Stimulated activated naive B cell treated with anti-CD40 and anti-IgM and Interleukin-4, amounts not matched to agents 10 μg/mL and 1 μg/mL and 100 μg/mL, for 72 hours (primary cell): ENCODE results near the gene PGK1.
A peak's percentile ranks its signal among the peaks of the same experiment; 100 is the strongest.
"Not testable (repeated sequence)": the region's sequence is repeated elsewhere in the genome, so short reads cannot be mapped to it uniquely, and the experiment has no call there.

Experiments used
- ATAC-seq, 2 donors: fragments of 150-1000 bp; cut with Tn5 transposase; replicated peaks; 2 replicates each; pipeline ENCODE4 v1.10.0; 2021; ENCODE audit warnings: moderate library complexity in 1 of 2
- DNase-seq: peaks from one replicate; pipeline ENCODE4 v3.0.0; 2021
- H3K27ac Mint-ChIP-seq: one replicate; pipeline ENCODE4 v1.8.0; 2022; ENCODE audit warnings: mild to moderate bottlenecking, mixed read lengths
- H3K27me3 Mint-ChIP-seq, 2 donors: one replicate each; pipeline ENCODE4 v1.8.0; 2022; ENCODE audit warnings: mixed read lengths in 2 of 2
- H3K36me3 Mint-ChIP-seq, 2 donors: one replicate each; pipeline ENCODE4 v1.8.0; 2022; ENCODE audit warnings: mixed read lengths in 2 of 2, mild to moderate bottlenecking in 1 of 2
- H3K4me1 Mint-ChIP-seq, 2 donors: one replicate each; pipeline ENCODE4 v1.8.0; 2022; ENCODE audit warnings: mixed read lengths in 2 of 2, mild to moderate bottlenecking in 1 of 2
- H3K4me3 Mint-ChIP-seq, 2 donors: one replicate each; pipeline ENCODE4 v1.8.0; 2022; ENCODE audit warnings: mild to moderate bottlenecking in 2 of 2, mixed read lengths in 2 of 2, moderate library complexity in 1 of 2
- H3K9me3 Mint-ChIP-seq, 2 donors: one replicate each; pipeline ENCODE4 v1.8.0; 2022; ENCODE audit warnings: mixed read lengths in 2 of 2, mild to moderate bottlenecking in 1 of 2

The PGK1 gene

DNA sequence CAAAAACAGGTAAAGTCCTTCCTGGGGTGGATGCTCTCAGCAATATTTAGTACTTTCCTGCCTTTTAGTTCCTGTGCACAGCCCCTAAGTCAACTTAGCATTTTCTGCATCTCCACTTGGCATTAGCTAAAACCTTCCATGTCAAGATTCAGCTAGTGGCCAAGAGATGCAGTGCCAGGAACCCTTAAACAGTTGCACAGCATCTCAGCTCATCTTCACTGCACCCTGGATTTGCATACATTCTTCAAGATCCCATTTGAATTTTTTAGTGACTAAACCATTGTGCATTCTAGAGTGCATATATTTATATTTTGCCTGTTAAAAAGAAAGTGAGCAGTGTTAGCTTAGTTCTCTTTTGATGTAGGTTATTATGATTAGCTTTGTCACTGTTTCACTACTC, 21.7 kb downstream of the PGK1 start:
- not testable (repeated sequence) for H3K9me3 Mint-ChIP-seq, ATAC-seq, DNase-seq, H3K4me3 Mint-ChIP-seq, H3K27me3 Mint-ChIP-seq, H3K27ac Mint-ChIP-seq
- peaks cover 4 to 14% of the 10 kb centered on the region in 2 donors for H3K36me3 Mint-ChIP-seq
- peaks cover 4 to 12% of the 10 kb centered on the region in 2 donors for H3K4me1 Mint-ChIP-seq

DNA sequence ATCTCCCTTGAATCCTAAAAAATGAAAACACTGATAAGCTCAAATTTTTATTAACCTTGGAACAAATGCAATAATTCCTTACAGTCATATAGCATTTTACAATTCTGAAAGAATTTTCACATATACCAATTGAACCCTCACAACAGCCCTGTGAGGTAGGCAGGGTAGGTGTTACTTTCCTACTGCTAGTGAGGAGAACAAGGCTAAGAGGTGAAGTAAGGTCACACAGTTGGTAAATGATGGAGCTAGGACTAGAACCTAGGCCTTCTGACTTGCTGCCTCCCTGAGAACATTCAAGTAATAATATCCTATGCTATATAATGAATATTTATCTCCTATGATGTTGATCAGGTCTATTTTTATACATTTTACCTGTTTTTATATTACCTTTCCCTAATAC, 25.7 kb downstream of the PGK1 start:
- H3K27ac Mint-ChIP-seq: peak overlapping the region; percentile 43
- H3K4me1 Mint-ChIP-seq: peaks cover 2 to 6% of the 10 kb centered on the region in 2 donors
- DNase-seq (no peak), ATAC-seq (no peak)
- H3K9me3 Mint-ChIP-seq: no peaks in the 10 kb centered on the region
- no peaks in the 10 kb centered on the region for H3K27me3 Mint-ChIP-seq
- peaks cover 2 to 11% of the 10 kb centered on the region in 2 donors for H3K36me3 Mint-ChIP-seq
- H3K4me3 Mint-ChIP-seq: no peak overlapping the region

- peaks cover 2 to 11% of the 10 kb centered on the region in 2 donors for H3K36me3 Mint-ChIP-seq
- H3K27ac Mint-ChIP-seq: no peak overlapping the region
- no peaks in the 10 kb centered on the region for H3K27me3 Mint-ChIP-seq
- no peaks in the 10 kb centered on the region for H3K9me3 Mint-ChIP-seq
- DNase-seq (no peak), ATAC-seq (no peak)
- no peak overlapping the region for H3K4me3 Mint-ChIP-seq
- peaks cover 2 to 6% of the 10 kb centered on the region in 2 donors for H3K4me1 Mint-ChIP-seq
Observed at GRCh38 chrX:78130396-78130795, 26.3 kb downstream of the PGK1 start.

DNA sequence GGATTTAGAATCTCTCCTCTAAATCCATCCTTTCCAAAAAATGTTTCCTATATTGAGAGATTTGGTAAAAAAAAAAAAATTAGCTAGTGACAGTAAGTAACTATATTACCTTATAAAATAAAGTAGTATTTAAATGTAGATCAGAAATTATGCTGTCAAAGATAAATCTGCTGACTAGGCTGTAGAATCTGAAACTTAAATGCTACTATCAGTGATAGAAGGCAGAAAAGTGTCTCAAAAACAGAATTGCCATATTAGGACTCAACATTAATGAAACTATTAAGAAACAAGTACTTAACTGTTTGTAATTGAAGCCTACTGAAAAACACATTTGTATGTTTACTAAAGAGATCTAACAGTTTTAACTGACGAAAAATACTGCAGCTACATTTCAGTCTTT, 27.1 kb downstream of the PGK1 start:
- Mint-ChIP-seq H3K4me1 (peaks cover 2 to 6% of the 10 kb centered on the region in 2 donors), H3K27ac (no peak overlapping the region), H3K4me3 (no peak overlapping the region), H3K36me3 (peaks cover 2 to 11% of the 10 kb centered on the region in 2 donors), H3K27me3 (no peaks in the 10 kb centered on the region), H3K9me3 (no peaks in the 10 kb centered on the region)
- ATAC-seq (no peak), DNase-seq (no peak)

DNA sequence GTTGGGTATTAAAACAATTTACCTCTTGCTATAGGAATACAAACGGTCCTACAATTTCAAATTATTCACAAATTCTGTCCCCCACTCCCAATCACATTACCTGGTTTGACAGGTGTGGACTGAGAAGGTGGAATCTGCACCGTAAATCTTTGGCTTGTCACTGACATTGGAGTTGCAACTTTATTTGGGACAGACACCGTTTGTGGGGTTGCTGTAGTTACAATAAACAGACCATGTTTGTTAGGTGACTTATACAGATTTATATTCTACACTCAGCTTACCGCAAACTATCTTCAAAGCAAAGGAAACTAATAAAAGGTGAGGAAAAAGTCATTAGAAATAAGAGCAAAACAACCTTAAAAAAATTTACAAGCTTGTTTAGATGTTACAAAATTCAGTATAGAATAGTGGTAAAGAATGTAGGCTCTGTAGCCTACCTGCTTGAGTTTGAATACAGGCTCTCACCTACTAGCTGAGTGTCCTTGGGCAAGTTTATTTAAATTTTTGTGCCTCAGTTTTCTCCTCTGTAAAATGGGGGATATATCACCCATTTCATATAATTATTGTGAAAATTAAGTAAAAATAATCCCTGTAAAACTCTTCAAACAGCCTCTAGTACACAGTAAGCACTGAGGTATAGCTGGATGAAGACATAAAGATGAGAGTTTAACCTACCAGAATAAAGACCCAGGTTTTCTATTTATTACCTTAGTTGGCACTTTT, 29.4 kb downstream of the PGK1 start:
- Mint-ChIP-seq H3K4me3 (no peak overlapping the region), H3K36me3 (peaks cover 2 to 3% of the 10 kb centered on the region in 2 donors), H3K27me3 (no peaks in the 10 kb centered on the region), H3K27ac (no peak overlapping the region), H3K9me3 (no peaks in the 10 kb centered on the region), H3K4me1 (peaks cover 0 to 2% of the 10 kb centered on the region in 2 donors)
- ATAC-seq (no peak), DNase-seq (no peak)

DNA sequence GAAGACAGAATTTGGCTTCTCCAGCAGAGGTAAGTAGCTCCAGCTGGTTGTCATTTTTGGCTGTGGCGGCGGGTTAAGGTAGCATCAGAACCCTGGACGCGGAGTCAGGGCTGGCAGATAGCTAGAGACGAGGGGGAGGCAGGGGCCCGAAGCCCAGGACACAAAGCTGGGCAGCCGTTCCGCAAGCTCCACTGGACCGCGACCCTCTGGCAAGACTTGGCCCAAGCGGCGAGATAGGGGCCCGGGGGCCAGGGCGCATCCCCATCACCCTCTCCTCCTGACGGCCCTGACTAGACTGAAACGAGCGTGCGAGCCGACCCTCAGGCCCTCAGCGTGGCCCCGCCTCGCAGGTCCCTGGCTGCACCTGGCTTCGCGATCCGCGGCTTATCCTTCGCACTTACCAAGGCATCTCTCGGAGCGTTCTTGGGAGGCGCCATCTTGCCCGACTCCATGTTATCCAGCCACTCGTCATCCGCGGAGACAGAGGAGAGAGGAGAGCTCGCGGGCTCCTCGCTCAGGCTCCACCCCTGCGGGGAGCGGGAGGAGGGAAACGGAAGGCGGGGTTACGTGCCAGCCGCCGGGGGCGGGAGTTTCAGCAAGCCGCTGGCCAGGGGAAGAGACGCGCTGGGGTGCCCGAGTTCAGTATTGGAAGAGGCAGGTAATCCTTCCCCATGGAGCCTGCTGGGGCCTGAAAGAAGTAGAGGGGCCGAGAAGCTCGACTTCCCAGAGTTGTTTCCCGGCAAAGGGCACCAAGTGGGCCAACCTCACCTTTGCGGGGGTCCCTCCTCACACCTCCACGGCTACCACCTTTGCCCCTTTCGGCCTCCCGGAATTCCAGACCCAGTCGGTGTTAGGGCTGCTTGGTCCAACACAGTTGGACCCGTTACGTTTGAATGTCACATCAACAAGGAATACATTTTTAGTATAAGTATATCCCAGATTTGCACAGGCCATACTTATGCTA, 35.4 kb downstream of the PGK1 start, which contains the start of gene TAF9B:
TSS of gene TAF9B (minus strand) at position 491 of the 964 bp plus-strand sequence. CDS start at position 452, 39 bp downstream.
- DNase-seq (peak; percentile 79), ATAC-seq (peak; percentile 97 to 98)
- Mint-ChIP-seq H3K4me1 (peaks cover 2 to 5% of the 10 kb centered on the region in 2 donors), H3K27me3 (no peaks in the 10 kb centered on the region), H3K9me3 (peaks cover 4 to 8% of the 10 kb centered on the region in 2 donors), H3K36me3 (peaks cover 0 to 2% of the 10 kb centered on the region in 2 donors), H3K27ac (peak within 1 kb of the TSS; percentile 94), H3K4me3 (peak within 1 kb of the TSS; percentile 89 to 94)

DNA sequence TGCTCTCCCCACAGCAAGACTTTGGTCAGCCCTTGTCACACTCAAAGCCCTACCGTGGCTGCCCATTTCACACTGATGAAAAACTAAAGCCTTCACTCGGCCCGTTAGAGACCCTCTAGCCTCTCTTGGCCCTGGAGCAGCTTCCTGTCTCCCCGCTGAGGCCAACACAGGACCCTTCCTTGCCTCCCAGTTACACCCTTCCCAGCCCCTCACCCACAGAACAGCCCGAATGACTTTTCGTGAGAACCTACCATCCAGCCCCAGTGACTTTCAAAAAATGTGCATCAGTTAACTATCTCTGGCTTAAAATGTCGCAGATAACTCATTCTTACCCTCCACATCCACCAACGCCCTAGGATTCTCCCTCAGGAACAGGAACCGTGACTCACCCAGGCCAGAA, 36.2 kb downstream of the PGK1 start:
- DNase-seq (no peak), ATAC-seq (no peak)
- Mint-ChIP-seq H3K9me3 (peaks cover 4 to 8% of the 10 kb centered on the region in 2 donors), H3K36me3 (peaks cover 0 to 2% of the 10 kb centered on the region in 2 donors), H3K4me3 (peak overlapping the region; percentile 71 to 89), H3K27ac (peak overlapping the region; percentile 94), H3K4me1 (peaks cover 2 to 5% of the 10 kb centered on the region in 2 donors), H3K27me3 (no peaks in the 10 kb centered on the region)

- DNase-seq, H3K4me3 Mint-ChIP-seq, H3K27ac Mint-ChIP-seq, H3K36me3 Mint-ChIP-seq, ATAC-seq, H3K4me1 Mint-ChIP-seq: not testable (repeated sequence)
- Mint-ChIP-seq H3K27me3 (peaks cover 0 to 11% of the 10 kb centered on the region in 2 donors), H3K9me3 (peaks cover 10 to 18% of the 10 kb centered on the region in 2 donors)
Observed at GRCh38 chrX:78147002-78147540, 43.0 kb downstream of the PGK1 start.

- not testable (repeated sequence) for H3K4me3 Mint-ChIP-seq, H3K9me3 Mint-ChIP-seq, H3K36me3 Mint-ChIP-seq, H3K27ac Mint-ChIP-seq, H3K4me1 Mint-ChIP-seq, ATAC-seq, DNase-seq
- peaks cover 5 to 21% of the 10 kb centered on the region in 2 donors for H3K27me3 Mint-ChIP-seq
Observed at GRCh38 chrX:78157373-78157772, 53.3 kb downstream of the PGK1 start.

GRCh38 chrX:78157846-78158245, 53.8 kb downstream of the PGK1 start:
- H3K27me3 Mint-ChIP-seq: peaks cover 5 to 21% of the 10 kb centered on the region in 2 donors
- ATAC-seq, H3K4me3 Mint-ChIP-seq, H3K27ac Mint-ChIP-seq, H3K36me3 Mint-ChIP-seq, H3K9me3 Mint-ChIP-seq, H3K4me1 Mint-ChIP-seq, DNase-seq: not testable (repeated sequence)

DNA sequence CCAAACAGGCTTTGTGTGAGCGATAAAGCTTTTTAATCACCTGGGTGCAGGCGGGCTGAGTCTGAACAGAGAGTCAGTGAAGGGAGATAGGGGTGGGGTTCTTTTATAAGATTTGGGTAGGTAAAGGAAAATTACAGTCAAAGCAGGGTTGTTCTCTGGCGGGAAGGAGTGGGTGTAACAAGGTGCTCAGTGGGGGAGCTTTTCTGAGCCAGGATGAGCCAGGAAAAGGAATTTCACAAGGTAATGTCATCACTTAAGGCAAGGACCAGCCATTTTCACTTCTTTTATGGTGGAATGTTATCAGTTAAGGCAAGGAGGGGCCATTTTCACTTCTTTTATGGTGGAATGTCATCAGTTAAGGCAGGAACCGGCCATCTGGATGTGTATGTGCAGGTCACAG, 56.7 kb downstream of the PGK1 start:
- not testable (repeated sequence) for DNase-seq, H3K36me3 Mint-ChIP-seq, ATAC-seq, H3K4me1 Mint-ChIP-seq, H3K4me3 Mint-ChIP-seq, H3K9me3 Mint-ChIP-seq, H3K27ac Mint-ChIP-seq
- peaks cover 5 to 13% of the 10 kb centered on the region in 2 donors for H3K27me3 Mint-ChIP-seq

GRCh38 chrX:78163175-78163574, 59.1 kb downstream of the PGK1 start:
- H3K4me3 Mint-ChIP-seq, DNase-seq, H3K4me1 Mint-ChIP-seq, H3K36me3 Mint-ChIP-seq, ATAC-seq, H3K9me3 Mint-ChIP-seq, H3K27ac Mint-ChIP-seq, H3K27me3 Mint-ChIP-seq: not testable (repeated sequence)

DNA sequence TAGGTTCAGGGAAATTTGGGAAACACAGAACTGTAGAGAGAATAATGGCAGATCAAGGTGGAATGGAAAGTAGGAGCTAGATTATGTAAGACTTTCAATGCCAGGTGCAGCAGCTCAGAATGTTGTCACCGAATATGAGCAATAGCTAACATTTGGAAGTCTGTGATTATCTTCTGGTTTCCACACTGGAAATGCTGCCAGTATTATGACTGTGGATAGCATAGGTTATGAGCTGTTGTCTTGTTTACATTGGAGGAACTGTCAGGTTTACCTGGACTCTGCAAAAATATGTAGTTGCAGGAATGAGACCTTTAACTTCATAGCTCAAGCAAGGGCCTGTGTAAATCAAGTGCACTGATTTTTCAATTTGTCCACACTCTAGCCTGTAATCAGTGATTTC, 61.4 kb downstream of the PGK1 start:
- H3K4me3 Mint-ChIP-seq: no peak overlapping the region
- no peaks in the 10 kb centered on the region for H3K9me3 Mint-ChIP-seq
- H3K4me1 Mint-ChIP-seq: peaks cover 0 to 2% of the 10 kb centered on the region in 2 donors
- H3K27ac Mint-ChIP-seq: no peak overlapping the region
- H3K27me3 Mint-ChIP-seq: no peaks in the 10 kb centered on the region
- DNase-seq (no peak), ATAC-seq (no peak)
- no peaks in the 10 kb centered on the region for H3K36me3 Mint-ChIP-seq

DNA sequence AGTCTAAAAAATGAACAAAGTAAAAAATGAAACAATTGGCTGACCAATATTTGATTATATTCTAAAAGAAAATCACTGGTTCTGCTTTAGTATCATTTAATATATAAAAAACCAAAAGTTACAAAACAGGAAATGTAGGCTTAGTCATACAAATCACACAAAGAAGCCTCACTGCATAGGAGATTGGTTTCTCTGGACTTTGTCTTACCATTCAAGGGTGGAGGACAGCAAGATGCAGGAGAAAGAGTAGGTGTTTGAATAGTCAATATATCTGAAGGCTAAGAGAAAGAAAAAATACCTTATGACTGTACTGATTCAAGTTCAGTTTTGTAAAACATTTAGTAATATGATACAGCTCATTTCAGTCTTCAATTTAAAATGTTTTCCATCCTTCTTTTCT, 64.0 kb downstream of the PGK1 start:
- Mint-ChIP-seq H3K9me3 (no peaks in the 10 kb centered on the region), H3K36me3 (no peaks in the 10 kb centered on the region), H3K4me3 (no peak overlapping the region), H3K4me1 (no peaks in the 10 kb centered on the region), H3K27ac (no peak overlapping the region), H3K27me3 (no peaks in the 10 kb centered on the region)
- DNase-seq: no peak
- no peak for ATAC-seq
